Progenitor cell of endocrine pancreas (in vitro differentiated cells): ENCODE results near the gene CPAMD8. TPM values are rescaled to one million over a fixed set of nuclear protein-coding genes. Genes with fewer than 3 reads are reported as not detected.

Source experiments
- DNase-seq: peaks from one replicate; pipeline ENCODE4 v3.0.0; 2021; ENCODE audit warnings: low spot score; ENCODE audit not compliant: unreplicated experiment
- H3K27ac Mint-ChIP-seq: 2 replicates; pipeline ENCODE4 v1.8.0; 2021; ENCODE audit warnings: mild to moderate bottlenecking, moderate library complexity, mixed read lengths
- H3K27me3 Mint-ChIP-seq: 2 replicates; pipeline ENCODE4 v1.8.0; 2021; ENCODE audit warnings: mixed read lengths
- H3K36me3 Mint-ChIP-seq: 2 replicates; pipeline ENCODE4 v1.8.0; 2022; ENCODE audit warnings: mixed read lengths; ENCODE audit not compliant: insufficient read depth
- H3K4me1 Mint-ChIP-seq: 2 replicates; pipeline ENCODE4 v1.8.0; 2021; ENCODE audit warnings: low read depth, mixed read lengths
- H3K4me3 Mint-ChIP-seq: 2 replicates; pipeline ENCODE4 v1.8.0; 2021; ENCODE audit warnings: low read depth, mild to moderate bottlenecking, moderate library complexity, mixed read lengths
- H3K9me3 Mint-ChIP-seq: 2 replicates; pipeline ENCODE4 v1.8.0; 2021; ENCODE audit warnings: low read depth, mixed read lengths
- total RNA-seq: library from RNA; stranded (reverse); gene quantifications from 2 replicates; pipeline ENCODE4 v1.2.1, GENCODE V29; 2021
- TF ChIP-seq, protein P1 (sequence below): fragments of 200-600 bp; sonication (generic); IDR thresholded peaks from one replicate; pipeline ENCODE4 v1.5.0; 2021; ENCODE audit warnings: antibody characterized with exemption, mild to moderate bottlenecking; ENCODE audit not compliant: unreplicated experiment

The CPAMD8 gene
- total RNA-seq, 1 donor from 2014 or later, result 63.4 TPM

DNA sequence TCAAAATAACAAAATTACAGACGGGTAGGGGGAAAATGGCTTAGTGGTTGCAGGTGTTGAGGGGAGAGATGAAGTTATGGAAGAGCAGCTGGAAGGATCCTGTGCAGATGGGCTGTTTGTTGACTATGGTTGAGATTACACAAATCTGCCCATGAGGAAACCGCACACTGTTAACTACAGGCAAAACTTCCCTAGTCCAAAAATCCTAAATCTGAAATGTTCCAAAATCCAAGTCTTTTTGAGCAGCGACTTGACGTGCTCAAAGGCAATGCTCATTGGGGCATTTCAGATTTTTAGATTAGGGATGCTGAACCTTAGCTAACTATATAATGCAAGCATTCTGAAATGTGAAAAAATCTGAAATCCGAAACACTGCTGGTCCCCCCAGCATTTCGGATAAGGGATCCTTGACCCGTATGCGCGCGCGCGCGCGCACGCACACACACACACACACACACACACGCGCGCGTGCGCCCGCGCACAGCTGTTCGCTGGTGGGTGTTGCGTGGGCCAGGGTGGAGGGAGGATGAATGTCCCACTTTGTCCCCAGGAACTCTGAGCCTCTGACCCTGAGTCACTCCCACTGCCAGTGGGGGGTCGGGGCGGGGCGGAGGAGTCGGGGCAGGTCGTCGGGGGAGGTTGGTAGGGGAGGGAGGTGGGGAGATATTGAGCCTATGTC, 131.0 kb downstream of the CPAMD8 start:
- no peak for DNase-seq
- Mint-ChIP-seq H3K27me3 (peaks cover 24% of the 10 kb centered on the region), H3K36me3 (peaks cover 1% of the 10 kb centered on the region), H3K9me3 (no peaks in the 10 kb centered on the region), H3K4me1 (no peaks in the 10 kb centered on the region), H3K27ac (peak overlapping the region; percentile 34), H3K4me3 (no peak overlapping the region)
- TF ChIP-seq, protein P1, sequence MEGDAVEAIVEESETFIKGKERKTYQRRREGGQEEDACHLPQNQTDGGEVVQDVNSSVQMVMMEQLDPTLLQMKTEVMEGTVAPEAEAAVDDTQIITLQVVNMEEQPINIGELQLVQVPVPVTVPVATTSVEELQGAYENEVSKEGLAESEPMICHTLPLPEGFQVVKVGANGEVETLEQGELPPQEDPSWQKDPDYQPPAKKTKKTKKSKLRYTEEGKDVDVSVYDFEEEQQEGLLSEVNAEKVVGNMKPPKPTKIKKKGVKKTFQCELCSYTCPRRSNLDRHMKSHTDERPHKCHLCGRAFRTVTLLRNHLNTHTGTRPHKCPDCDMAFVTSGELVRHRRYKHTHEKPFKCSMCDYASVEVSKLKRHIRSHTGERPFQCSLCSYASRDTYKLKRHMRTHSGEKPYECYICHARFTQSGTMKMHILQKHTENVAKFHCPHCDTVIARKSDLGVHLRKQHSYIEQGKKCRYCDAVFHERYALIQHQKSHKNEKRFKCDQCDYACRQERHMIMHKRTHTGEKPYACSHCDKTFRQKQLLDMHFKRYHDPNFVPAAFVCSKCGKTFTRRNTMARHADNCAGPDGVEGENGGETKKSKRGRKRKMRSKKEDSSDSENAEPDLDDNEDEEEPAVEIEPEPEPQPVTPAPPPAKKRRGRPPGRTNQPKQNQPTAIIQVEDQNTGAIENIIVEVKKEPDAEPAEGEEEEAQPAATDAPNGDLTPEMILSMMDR, result no peak

DNA sequence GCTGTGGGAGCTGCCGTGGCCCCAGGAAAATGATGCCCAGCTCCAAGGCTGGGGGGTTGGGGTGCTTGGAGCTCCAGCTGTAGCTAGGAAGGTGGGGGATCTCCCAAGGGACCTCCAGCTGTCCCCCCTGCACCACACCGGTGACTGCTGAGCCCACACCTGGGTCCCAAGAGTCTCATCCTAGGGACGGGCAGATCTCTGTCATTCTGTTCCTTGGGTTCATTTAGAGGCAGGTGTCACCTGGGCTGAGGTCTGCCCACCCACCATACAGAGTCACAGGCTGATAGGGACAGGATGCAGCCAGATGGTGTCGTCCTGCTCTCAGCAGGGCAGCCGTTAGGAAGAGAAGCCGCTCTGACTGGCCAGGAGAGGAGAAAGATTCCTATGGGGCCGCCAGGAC, 132.5 kb downstream of the CPAMD8 start:
- Mint-ChIP-seq H3K4me1 (no peaks in the 10 kb centered on the region), H3K27ac (no peak overlapping the region), H3K9me3 (no peaks in the 10 kb centered on the region), H3K4me3 (no peak overlapping the region), H3K27me3 (peaks cover 24% of the 10 kb centered on the region), H3K36me3 (peaks cover 1% of the 10 kb centered on the region)
- TF ChIP-seq, protein P1, result no peak
- no peak for DNase-seq

DNA sequence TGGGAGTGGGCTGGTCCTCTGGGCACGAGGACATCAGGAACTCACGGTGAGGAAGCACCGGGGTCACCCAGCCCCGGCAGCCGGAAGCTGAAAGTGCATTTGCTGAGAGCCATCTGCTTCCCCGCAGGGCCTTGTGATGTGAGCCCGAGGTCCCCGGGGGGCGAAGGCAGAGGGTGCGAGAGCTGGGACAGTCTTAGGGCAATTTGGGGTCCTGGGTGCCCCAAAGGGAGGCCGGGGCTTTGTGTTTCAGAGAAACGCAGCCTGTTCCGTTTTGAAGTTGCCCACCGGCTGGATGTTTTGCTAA, 133.0 kb downstream of the CPAMD8 start:
- H3K27me3 Mint-ChIP-seq, result peaks cover 20% of the 10 kb centered on the region
- TF ChIP-seq, protein P1, result no peak
- no peak for DNase-seq

DNA sequence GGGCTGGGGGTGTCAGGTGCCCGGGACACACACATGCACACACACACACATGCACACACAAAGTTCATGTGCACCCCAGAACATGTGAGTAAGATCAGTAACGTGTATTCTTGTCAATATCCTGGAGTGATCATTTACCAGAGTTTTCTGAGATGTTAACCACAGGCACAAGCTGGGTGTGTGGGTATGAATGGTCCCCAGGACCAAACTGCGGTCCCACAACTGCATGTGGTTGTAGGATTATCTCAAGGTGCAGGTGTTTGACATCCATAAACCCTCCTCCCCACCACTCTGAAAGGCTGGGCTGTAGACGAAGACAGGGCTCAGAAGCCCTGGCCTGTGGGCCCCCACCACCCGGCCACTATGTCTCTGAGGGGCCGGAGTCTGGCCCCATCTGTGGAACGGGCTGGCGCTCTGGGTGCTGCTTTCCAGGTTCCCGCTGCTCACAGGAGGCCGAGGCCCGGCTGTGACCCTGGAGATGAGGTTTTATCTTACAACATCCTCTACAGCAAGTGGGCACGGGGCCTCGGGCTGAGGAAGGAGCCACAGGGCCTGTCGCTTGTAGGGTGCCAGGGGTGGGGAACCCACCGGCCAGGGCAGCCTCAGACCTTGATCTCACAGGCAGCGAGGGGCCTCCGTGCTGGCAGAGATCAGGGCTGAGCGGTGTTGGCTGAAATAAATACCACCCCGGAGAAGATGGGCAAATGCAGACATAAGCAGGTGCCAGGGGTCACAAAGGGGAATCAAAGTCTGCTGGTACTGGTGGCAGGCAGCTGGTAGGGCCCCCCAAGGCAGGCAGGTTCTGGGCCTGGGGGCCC, 133.5 kb downstream of the CPAMD8 start:
- no peak for DNase-seq
- H3K4me1 Mint-ChIP-seq, result no peaks in the 10 kb centered on the region
- H3K9me3 Mint-ChIP-seq, result no peaks in the 10 kb centered on the region
- no peak overlapping the region for H3K4me3 Mint-ChIP-seq
- TF ChIP-seq, protein P1, result no peak
- no peaks in the 10 kb centered on the region for H3K36me3 Mint-ChIP-seq
- H3K27ac Mint-ChIP-seq, result no peak overlapping the region
- peaks cover 15% of the 10 kb centered on the region for H3K27me3 Mint-ChIP-seq

More for the DNA sequence above, 133.0 kb downstream of the CPAMD8 start:
- H3K4me3 Mint-ChIP-seq, result no peak overlapping the region
- H3K4me1 Mint-ChIP-seq, result no peaks in the 10 kb centered on the region
- H3K27ac Mint-ChIP-seq, result no peak overlapping the region
- no peaks in the 10 kb centered on the region for H3K9me3 Mint-ChIP-seq
- H3K36me3 Mint-ChIP-seq, result peaks cover 1% of the 10 kb centered on the region

DNA sequence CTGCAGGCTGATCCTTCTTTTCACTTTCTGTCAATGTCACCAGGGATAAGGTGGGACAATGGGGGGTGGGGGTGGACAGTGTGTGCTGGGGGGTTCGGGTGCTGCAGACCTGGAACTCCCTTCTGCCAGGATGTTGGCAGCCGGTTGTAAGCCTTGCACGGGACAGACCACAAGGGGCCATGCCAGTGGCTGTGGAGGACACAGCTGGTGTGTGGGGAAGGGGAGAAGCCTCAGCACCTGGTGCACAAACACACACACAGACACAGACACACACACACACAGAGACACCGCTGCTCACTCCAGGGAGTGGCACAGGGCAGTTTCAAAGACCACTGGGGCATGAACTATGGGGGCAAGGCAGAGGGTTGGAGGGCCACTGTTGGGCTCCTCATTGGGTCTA, 134.2 kb downstream of the CPAMD8 start:
- no peak overlapping the region for H3K27ac Mint-ChIP-seq
- no peaks in the 10 kb centered on the region for H3K4me1 Mint-ChIP-seq
- H3K4me3 Mint-ChIP-seq, result no peak overlapping the region
- DNase-seq, result no peak
- peaks cover 14% of the 10 kb centered on the region for H3K27me3 Mint-ChIP-seq
- H3K36me3 Mint-ChIP-seq, result no peaks in the 10 kb centered on the region
- no peaks in the 10 kb centered on the region for H3K9me3 Mint-ChIP-seq
- TF ChIP-seq, protein P1, result no peak
